SK-N-SH treated with all-trans-retinoic acid at 6 μM for 48 hours (cell line): ENCODE data around the gene IGSF8.

Experiments
- ATAC-seq: fragments of 200-7000 bp; cut with Tn5 transposase; 3 replicates; pipeline ENCODE4 v1.9.1; 2020; ENCODE audit warnings: mild to moderate bottlenecking, moderate library complexity
- BACH2 ChIP-seq: fragments of 250-450 bp; sonication (Bioruptor Pico); IDR thresholded peaks from 2 replicates; pipeline ENCODE4 v1.9.0; 2021; ENCODE audit warnings: mild to moderate bottlenecking, borderline replicate concordance
- GLIS3 ChIP-seq: fragments of 250-450 bp; sonication (Bioruptor Pico); IDR thresholded peaks from 2 replicates; pipeline ENCODE4 v1.5.0; 2020; ENCODE audit warnings: mild to moderate bottlenecking, moderate library complexity
- ISL1 ChIP-seq: fragments of 250-450 bp; sonication (Bioruptor Pico); IDR thresholded peaks from 2 replicates; pipeline ENCODE4 v2.1.2; 2022; ENCODE audit warnings: mild to moderate bottlenecking, moderate library complexity
- PATZ1 ChIP-seq: fragments of 250-450 bp; sonication (Bioruptor Pico); IDR thresholded peaks from 2 replicates; pipeline ENCODE4 v1.8.0; 2020; ENCODE audit warnings: mild to moderate bottlenecking, moderate library complexity, borderline replicate concordance
- PPARA ChIP-seq: fragments of 250-450 bp; sonication (Bioruptor Pico); IDR thresholded peaks from 2 replicates; pipeline ENCODE4 v1.5.0; 2020; ENCODE audit warnings: mild to moderate bottlenecking, borderline replicate concordance
- RARB ChIP-seq: fragments of 250-450 bp; sonication (Bioruptor Pico); IDR thresholded peaks from 2 replicates; pipeline ENCODE4 v1.8.0; 2021; ENCODE audit warnings: mild to moderate bottlenecking, moderate library complexity
- SNAI2 ChIP-seq: fragments of 250-450 bp; sonication (Bioruptor Pico); IDR thresholded peaks from 2 replicates; pipeline ENCODE4 v1.5.0; 2020; ENCODE audit warnings: mild to moderate bottlenecking, moderate library complexity
- TCF4 ChIP-seq: fragments of 250-450 bp; sonication (Bioruptor Pico); IDR thresholded peaks from 2 replicates; pipeline ENCODE4 v1.8.0; 2021; ENCODE audit warnings: mild to moderate bottlenecking, moderate library complexity, borderline replicate concordance
- TOX ChIP-seq: fragments of 250-450 bp; sonication (Bioruptor Pico); IDR thresholded peaks from 2 replicates; pipeline ENCODE4 v1.8.0; 2021; ENCODE audit warnings: mild to moderate bottlenecking, moderate library complexity, borderline replicate concordance
- TSHZ2 ChIP-seq: fragments of 250-450 bp; sonication (Bioruptor Pico); IDR thresholded peaks from 2 replicates; pipeline ENCODE4 v1.5.0; 2020; ENCODE audit warnings: mild to moderate bottlenecking, moderate library complexity
- ZC3H10 ChIP-seq: fragments of 250-450 bp; sonication (Bioruptor Pico); IDR thresholded peaks from 2 replicates; pipeline ENCODE4 v1.5.1; 2021; ENCODE audit warnings: mild to moderate bottlenecking, moderate library complexity
- ZNF8 ChIP-seq: fragments of 450-650 bp; formaldehyde crosslinking; IDR thresholded peaks from 2 replicates; pipeline ENCODE4 v1.5.0; 2020; ENCODE audit warnings: mild to moderate bottlenecking, moderate library complexity
- TF ChIP-seq, protein P1 (sequence below): fragments of 250-450 bp; sonication (Bioruptor Pico); IDR thresholded peaks from 2 replicates; pipeline ENCODE4 v1.5.1; 2021; ENCODE audit warnings: mild to moderate bottlenecking, moderate library complexity

The IGSF8 gene

DNA sequence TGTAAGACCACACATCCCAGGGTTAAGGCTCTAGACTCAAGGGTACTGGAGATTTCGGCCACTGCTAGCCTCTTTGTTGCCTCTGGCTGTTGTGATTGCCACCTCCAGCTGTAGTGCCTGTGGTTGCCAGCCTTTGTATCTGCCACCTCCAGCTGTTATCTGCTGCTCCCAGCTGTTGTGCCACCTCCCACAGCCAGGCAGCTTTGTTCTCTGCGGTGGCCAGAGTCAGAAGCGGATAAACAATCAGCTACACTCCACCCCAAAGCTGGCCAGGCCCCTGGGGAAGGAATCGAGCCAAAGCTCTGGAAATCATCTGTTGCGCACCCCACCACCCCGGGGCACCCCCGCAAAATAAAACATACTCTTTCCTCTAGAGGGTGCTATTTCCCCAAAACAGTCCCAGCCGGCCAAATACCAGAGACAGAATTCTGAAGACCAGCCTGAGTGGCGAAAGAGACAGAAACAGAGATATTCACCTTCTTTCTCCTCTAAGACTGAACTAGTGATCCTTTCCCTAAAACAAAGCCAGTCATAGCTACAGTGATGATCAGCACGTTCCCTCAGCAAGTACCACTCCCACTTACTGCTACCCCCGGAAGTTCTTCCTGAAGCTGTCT is 51.8 kb downstream of the IGSF8 start:
- peak; percentile 92 for ATAC-seq
- peak; percentile 99 for TF ChIP-seq PATZ1
- TF ChIP-seq TOX, result no peak
- no peak for TF ChIP-seq BACH2
- TF ChIP-seq TCF4 (CRISPR knock-in tag), result peak; percentile 69; the same call in 1 of the 2 replicates
- TF ChIP-seq, protein P1, sequence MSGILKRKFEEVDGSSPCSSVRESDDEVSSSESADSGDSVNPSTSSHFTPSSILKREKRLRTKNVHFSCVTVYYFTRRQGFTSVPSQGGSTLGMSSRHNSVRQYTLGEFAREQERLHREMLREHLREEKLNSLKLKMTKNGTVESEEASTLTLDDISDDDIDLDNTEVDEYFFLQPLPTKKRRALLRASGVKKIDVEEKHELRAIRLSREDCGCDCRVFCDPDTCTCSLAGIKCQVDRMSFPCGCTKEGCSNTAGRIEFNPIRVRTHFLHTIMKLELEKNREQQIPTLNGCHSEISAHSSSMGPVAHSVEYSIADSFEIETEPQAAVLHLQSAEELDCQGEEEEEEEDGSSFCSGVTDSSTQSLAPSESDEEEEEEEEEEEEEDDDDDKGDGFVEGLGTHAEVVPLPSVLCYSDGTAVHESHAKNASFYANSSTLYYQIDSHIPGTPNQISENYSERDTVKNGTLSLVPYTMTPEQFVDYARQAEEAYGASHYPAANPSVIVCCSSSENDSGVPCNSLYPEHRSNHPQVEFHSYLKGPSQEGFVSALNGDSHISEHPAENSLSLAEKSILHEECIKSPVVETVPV (CRISPR knock-in tag), result no peak
- TF ChIP-seq RARB, result no peak
- no peak for TF ChIP-seq PPARA (CRISPR knock-in tag)

DNA sequence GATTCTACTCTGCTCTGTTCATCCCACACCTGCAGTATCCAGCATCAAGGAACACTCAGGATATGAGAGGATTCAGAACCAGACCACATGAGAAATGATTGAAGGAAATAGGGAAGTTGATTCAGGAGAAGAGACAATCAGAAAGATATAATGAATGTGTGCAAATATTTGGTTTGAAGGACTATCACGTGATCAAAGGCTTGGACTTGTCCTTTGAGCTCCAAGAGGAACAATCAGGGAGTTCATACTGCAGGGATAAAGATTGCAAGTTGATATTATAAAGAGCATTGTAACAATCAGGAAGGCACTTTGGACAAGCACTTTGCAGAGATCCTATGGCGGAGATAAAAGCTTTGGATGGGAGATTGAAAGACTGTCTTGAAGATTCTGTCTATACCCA is 52.8 kb downstream of the IGSF8 start:
- no peak for TF ChIP-seq ISL1 (CRISPR knock-in tag)
- ATAC-seq, result no peak

GRCh38 chr1:160043543-160043942 is 54.9 kb downstream of the IGSF8 start:
- no peak for ATAC-seq
- TF ChIP-seq ZC3H10 (CRISPR knock-in tag) (no peak), GLIS3 (CRISPR knock-in tag) (no peak), TSHZ2 (no peak), SNAI2 (CRISPR knock-in tag) (no peak), BACH2 (no peak), ZNF8 (no peak)
